OCI-LY7 (cell line): ENCODE data around the gene SULT1C2. TPM values are rescaled to one million over a fixed set of nuclear protein-coding genes. Genes with fewer than 3 reads are reported as not detected.
"Not testable (repeated sequence)": the region's sequence is repeated elsewhere in the genome, so short reads cannot be mapped to it uniquely, and the experiment has no call there.

Source experiments
- BruUV-seq: library from RNA; stranded (reverse); fragments of 400-500 nt; replicated peaks from 2 replicates; lab custom pipeline; 2021; lab: Mats Ljungman, UMichigan
- CTCF ChIA-PET: fragments of 300-600 bp; sonication (Branson Sonifier 250); formaldehyde crosslinking; loops from one replicate; lab custom pipeline; 2022; ENCODE audit warnings: antibody characterized with exemption; ENCODE audit not compliant: unreplicated experiment; lab: Charles Lee
- POLR2A ChIA-PET: fragments of 300-600 bp; sonication (Branson Sonifier 250); formaldehyde crosslinking; loops from one replicate; lab custom pipeline; 2022; ENCODE audit warnings: antibody characterized with exemption; lab: Charles Lee
- DNase-seq: peaks from one replicate; pipeline ENCODE4 v3.0.0-alpha.2; 2015; ENCODE audit warnings: low spot score
- H2AFZ ChIP-seq: fragments of 200-600 bp; sonication (generic), shearing (Covaris generic); 2 replicates; pipeline ENCODE4 v1.6.1; 2014; ENCODE audit warnings: mild to moderate bottlenecking, antibody characterized with exemption, low read length, moderate library complexity
- H3K27ac ChIP-seq: fragments of 200-600 bp; sonication (generic); 2 replicates; pipeline ENCODE4 v1.5.1; 2014; ENCODE audit warnings: mixed run types, low read depth, mild to moderate bottlenecking, moderate library complexity, low read length, inconsistent platforms; ENCODE audit not compliant: poor library complexity, severe bottlenecking
- H3K36me3 ChIP-seq: fragments of 200-600 bp; sonication (generic); 2 replicates; pipeline ENCODE4 v1.6.1; 2014; ENCODE audit warnings: mild to moderate bottlenecking, antibody characterized with exemption, low read length, moderate library complexity, mixed read lengths; ENCODE audit not compliant: insufficient read depth
- H3K4me1 ChIP-seq: fragments of 200-600 bp; sonication (generic); 2 replicates; pipeline ENCODE4 v1.5.1; 2014; ENCODE audit warnings: mild to moderate bottlenecking, low read length; ENCODE audit not compliant: insufficient read depth, poor library complexity, severe bottlenecking
- H3K4me2 ChIP-seq: fragments of 200-600 bp; sonication (generic); 2 replicates; pipeline ENCODE4 v1.6.1; 2014; ENCODE audit warnings: mild to moderate bottlenecking, low read length
- H3K4me3 ChIP-seq: fragments of 200-600 bp; sonication (generic); 2 replicates; pipeline ENCODE4 v1.5.1; 2014; ENCODE audit warnings: mild to moderate bottlenecking, low read depth, low read length; ENCODE audit not compliant: poor library complexity, severe bottlenecking
- H3K79me2 ChIP-seq: fragments of 200-600 bp; sonication (generic); 2 replicates; pipeline ENCODE4 v1.6.1; 2016; ENCODE audit warnings: low read depth, mild to moderate bottlenecking, low read length, moderate library complexity, mixed read lengths; ENCODE audit not compliant: insufficient read depth
- H3K9me2 ChIP-seq: fragments of 200-600 bp; sonication (generic); 2 replicates; pipeline ENCODE4 v1.6.1; 2016; ENCODE audit warnings: mild to moderate bottlenecking, low read length, mixed read lengths; ENCODE audit not compliant: insufficient read depth
- H3K9me3 ChIP-seq: fragments of 200-600 bp; sonication (generic); 2 replicates; pipeline ENCODE4 v1.6.1; 2014; ENCODE audit warnings: mild to moderate bottlenecking, mixed run types, low read length, mixed read lengths
- H4K20me1 ChIP-seq: fragments of 200-600 bp; sonication (generic); 2 replicates; pipeline ENCODE4 v1.6.1; 2014; ENCODE audit warnings: mild to moderate bottlenecking, antibody characterized with exemption, low read length, moderate library complexity, mixed read lengths; ENCODE audit not compliant: insufficient read depth
- CTCF ChIP-seq: fragments of 200-600 bp; sonication (generic); conservative IDR thresholded peaks from 2 replicates; pipeline ENCODE4 v1.5.1; 2014; ENCODE audit warnings: mild to moderate bottlenecking, antibody characterized with exemption, low read length, moderate library complexity, mixed read lengths
- EZH2phosphoT487 ChIP-seq: fragments of 200-600 bp; sonication (generic); IDR thresholded peaks from 2 replicates; pipeline ENCODE4 v1.6.1; 2018; ENCODE audit warnings: low read depth, borderline replicate concordance, mild to moderate bottlenecking, mixed run types, antibody characterized with exemption, low read length, moderate library complexity, mixed read lengths
- intact Hi-C: fragments of 100-400 bp; cut with micrococcal nuclease; formaldehyde crosslinking; loops from one replicate; pipeline ENCODE4 v1.10.0; 2022; ENCODE audit not compliant: unreplicated experiment
- total RNA-seq, 2 experiments: library from RNA; depleted of rRNA in 1 of 2; stranded (reverse); fragments of >200 nt in 1 of 2; shearing (Covaris generic) in 1 of 2; gene quantifications; 2 replicates each; pipeline ENCODE4 v1.2.3, GENCODE V29; 2014 to 2022

SULT1C2 gene
- total RNA-seq, 2 experiments from 2014 or later, result not detected

GRCh38 chr2:108351889-108352288 is 63.2 kb downstream of the SULT1C2 start:
- no peaks in the 10 kb centered on the region for H3K4me1 ChIP-seq
- H3K36me3 ChIP-seq, result no peaks in the 10 kb centered on the region
- H3K9me2 ChIP-seq, result no peaks in the 10 kb centered on the region
- H4K20me1 ChIP-seq, result no peaks in the 10 kb centered on the region
- BruUV-seq, result no TSS peak
- H3K27ac ChIP-seq, result no peak overlapping the region
- ChIA-PET POLR2A (interaction anchor here (0.6 kb wide), 1 partner anchor 221 kb away, joined by 3 read pairs; no protein-coding TSS in a partner anchor), CTCF (interaction anchor here (0.5 kb wide), 1 partner anchor 500 kb away, joined by 3 read pairs; no protein-coding TSS in a partner anchor)
- no peak for DNase-seq
- intact Hi-C loops, result loop anchor here (5.0 kb wide), 1 partner anchor 230 kb away; no protein-coding TSS in a partner anchor
- H2AFZ ChIP-seq, result no peak overlapping the region
- no peak overlapping the region for H3K4me3 ChIP-seq
- no peaks in the 10 kb centered on the region for H3K9me3 ChIP-seq
- no peak overlapping the region for H3K4me2 ChIP-seq
- no peaks in the 10 kb centered on the region for H3K79me2 ChIP-seq
- no peak for TF ChIP-seq EZH2phosphoT487
- TF ChIP-seq CTCF, result no peak

GRCh38 chr2:108354136-108354535 is 65.4 kb downstream of the SULT1C2 start:
- H3K9me3 ChIP-seq, result no peaks in the 10 kb centered on the region
- BruUV-seq, result no TSS peak
- H3K4me2 ChIP-seq, result no peak overlapping the region
- H3K79me2 ChIP-seq, result no peaks in the 10 kb centered on the region
- no peaks in the 10 kb centered on the region for H4K20me1 ChIP-seq
- H3K36me3 ChIP-seq, result no peaks in the 10 kb centered on the region
- POLR2A ChIA-PET, result interaction anchor here (1.4 kb wide), 1 partner anchor 10 kb away, joined by 4 read pairs; no protein-coding TSS in a partner anchor
- intact Hi-C loops, result loop anchor here (5.0 kb wide), 1 partner anchor 228 kb away; no protein-coding TSS in a partner anchor
- CTCF ChIA-PET, result no interaction called here
- no peak overlapping the region for H3K4me3 ChIP-seq
- no peak overlapping the region for H2AFZ ChIP-seq
- H3K9me2 ChIP-seq, result no peaks in the 10 kb centered on the region
- DNase-seq, result no peak
- H3K4me1 ChIP-seq, result no peaks in the 10 kb centered on the region
- H3K27ac ChIP-seq, result no peak overlapping the region
- TF ChIP-seq EZH2phosphoT487 (no peak), CTCF (no peak)

- no peaks in the 10 kb centered on the region for H3K79me2 ChIP-seq
- CTCF ChIA-PET, result no interaction called here
- H3K4me1 ChIP-seq, result no peaks in the 10 kb centered on the region
- intact Hi-C loops, result no loop called here
- no peak for TF ChIP-seq EZH2phosphoT487
- no peaks in the 10 kb centered on the region for H3K9me3 ChIP-seq
- no peaks in the 10 kb centered on the region for H3K9me2 ChIP-seq
- POLR2A ChIA-PET, result no interaction called here
- no peak for DNase-seq
- no peaks in the 10 kb centered on the region for H4K20me1 ChIP-seq
- H3K4me3 ChIP-seq, result no peak overlapping the region
- no peaks in the 10 kb centered on the region for H3K36me3 ChIP-seq
- H3K27ac ChIP-seq, result no peak overlapping the region
- BruUV-seq, result no TSS peak
- H3K4me2 ChIP-seq, result no peak overlapping the region
- H2AFZ ChIP-seq, result no peak overlapping the region
These were observed 67.4 kb downstream of the SULT1C2 start for GRCh38 chr2:108355906-108356734.

GRCh38 chr2:108359336-108359735 is 70.6 kb downstream of the SULT1C2 start:
- H3K9me2 ChIP-seq, H3K9me3 ChIP-seq, H3K4me1 ChIP-seq, CTCF ChIA-PET, BruUV-seq, H4K20me1 ChIP-seq, H3K4me3 ChIP-seq, H3K79me2 ChIP-seq, H3K27ac ChIP-seq, H3K4me2 ChIP-seq, H2AFZ ChIP-seq, intact Hi-C loops, DNase-seq, H3K36me3 ChIP-seq: not testable (repeated sequence)
- POLR2A ChIA-PET, result interaction anchor here (0.7 kb wide), 2 partner anchors 183 to 539 kb away, joined by 3 to 6 read pairs; no protein-coding TSS in a partner anchor
